Ectodermal cell (in vitro differentiated cells): Measurements from ENCODE around the gene GRIN3B.

Experiments
- H3K27ac ChIP-seq: 2 replicates; pipeline ENCODE4 v1.7.0; 2013; ENCODE audit warnings: mild to moderate bottlenecking, low read depth, low read length; ENCODE audit not compliant: insufficient read depth, poor library complexity, severe bottlenecking
- H3K27me3 ChIP-seq: 2 replicates; pipeline ENCODE4 v1.7.0; 2013; ENCODE audit warnings: mild to moderate bottlenecking, low read length; ENCODE audit not compliant: insufficient read depth, control insufficient read depth, poor library complexity, severe bottlenecking
- H3K36me3 ChIP-seq: one replicate; pipeline ENCODE4 v1.7.0; 2013; ENCODE audit warnings: low read length; ENCODE audit not compliant: control insufficient read depth, insufficient read depth
- H3K4me1 ChIP-seq: one replicate; pipeline ENCODE4 v1.7.0; 2013; ENCODE audit warnings: low read length; ENCODE audit not compliant: control insufficient read depth, insufficient read depth
- H3K4me3 ChIP-seq: 2 replicates; pipeline ENCODE4 v1.7.0; 2013; ENCODE audit warnings: low read depth, low read length, control low read depth; ENCODE audit not compliant: insufficient read depth
- H3K9me3 ChIP-seq: 2 replicates; pipeline ENCODE4 v1.7.0; 2013; ENCODE audit warnings: mild to moderate bottlenecking, low read length, moderate library complexity; ENCODE audit not compliant: control insufficient read depth
- WGBS, 2 experiments: methylation state at CpG; one replicate each; pipeline ENCODE4 v1.1.7; 2013; ENCODE audit warnings: missing lambda C conversion rate in 2 of 2; 5-methylcytosine and 5-hydroxymethylcytosine counted together

Gene GRIN3B

GRCh38 chr19:979318-979741, 20.9 kb upstream of the GRIN3B start:
- no peak overlapping the region for H3K4me3 ChIP-seq
- H3K9me3 ChIP-seq: no peaks in the 10 kb centered on the region
- WGBS, 2 experiments: 81 to 84% methylated on average over 19 of the region's 19 CpGs
- no peak overlapping the region for H3K27ac ChIP-seq
- H3K27me3 ChIP-seq: no peaks in the 10 kb centered on the region
- peaks cover 14% of the 10 kb centered on the region for H3K4me1 ChIP-seq
- no peaks in the 10 kb centered on the region for H3K36me3 ChIP-seq

- H3K4me1 ChIP-seq: peaks cover 14% of the 10 kb centered on the region
- WGBS, 2 experiments: 31 to 32% methylated on average over 32 of the region's 32 CpGs
- H3K36me3 ChIP-seq: no peaks in the 10 kb centered on the region
- H3K27me3 ChIP-seq: no peaks in the 10 kb centered on the region
- no peaks in the 10 kb centered on the region for H3K9me3 ChIP-seq
- H3K27ac ChIP-seq: peak overlapping the region; percentile 83
- H3K4me3 ChIP-seq: peak overlapping the region; percentile 10
Measured at GRCh38 chr19:980133-980998, 19.9 kb upstream of the GRIN3B start.

GRCh38 chr19:982567-983170, 17.6 kb upstream of the GRIN3B start:
- 7% methylated on average over 46 of the region's 46 CpGs for WGBS, 2 experiments
- no peak overlapping the region for H3K27ac ChIP-seq
- no peaks in the 10 kb centered on the region for H3K27me3 ChIP-seq
- H3K4me3 ChIP-seq: no peak overlapping the region
- peaks cover 20% of the 10 kb centered on the region for H3K36me3 ChIP-seq
- H3K9me3 ChIP-seq: no peaks in the 10 kb centered on the region
- peaks cover 14% of the 10 kb centered on the region for H3K4me1 ChIP-seq

GRCh38 chr19:984165-984967, 15.9 kb upstream of the GRIN3B start, which contains the start of gene WDR18:
WDR18 (plus strand) TSS chr19:984345; CDS start chr19:984354, 9 bp downstream.
- 1% methylated on average over 78 of the region's 78 CpGs for WGBS, 2 experiments
- Histone ChIP-seq H3K36me3 (peaks cover 20% of the 10 kb centered on the region), H3K4me1 (peaks cover 11% of the 10 kb centered on the region), H3K27ac (peak within 1 kb of the TSS; percentile 76), H3K9me3 (no peaks in the 10 kb centered on the region), H3K4me3 (peak within 1 kb of the TSS; percentile 90), H3K27me3 (no peaks in the 10 kb centered on the region)

GRCh38 chr19:986083-986482, 14.1 kb upstream of the GRIN3B start:
- no peaks in the 10 kb centered on the region for H3K27me3 ChIP-seq
- H3K36me3 ChIP-seq: peaks cover 23% of the 10 kb centered on the region
- no peaks in the 10 kb centered on the region for H3K9me3 ChIP-seq
- H3K4me3 ChIP-seq: no peak overlapping the region
- WGBS, 2 experiments: 89% methylated on average over 14 of the region's 14 CpGs
- no peak overlapping the region for H3K27ac ChIP-seq
- H3K4me1 ChIP-seq: no peaks in the 10 kb centered on the region

GRCh38 chr19:988081-988480, 12.1 kb upstream of the GRIN3B start:
- H3K4me1 ChIP-seq: no peaks in the 10 kb centered on the region
- H3K27me3 ChIP-seq: no peaks in the 10 kb centered on the region
- H3K27ac ChIP-seq: no peak overlapping the region
- H3K4me3 ChIP-seq: no peak overlapping the region
- 76 to 77% methylated on average over 14 of the region's 14 CpGs for WGBS, 2 experiments
- peaks cover 31% of the 10 kb centered on the region for H3K36me3 ChIP-seq
- H3K9me3 ChIP-seq: no peaks in the 10 kb centered on the region

- 87 to 89% methylated on average over 15 of the region's 15 CpGs for WGBS, 2 experiments
- Histone ChIP-seq H3K27me3 (no peaks in the 10 kb centered on the region), H3K9me3 (no peaks in the 10 kb centered on the region), H3K27ac (no peak overlapping the region), H3K36me3 (peaks cover 31% of the 10 kb centered on the region), H3K4me1 (no peaks in the 10 kb centered on the region), H3K4me3 (no peak overlapping the region)
Measured at GRCh38 chr19:988510-988909, 11.7 kb upstream of the GRIN3B start.

- Histone ChIP-seq H3K27me3 (no peaks in the 10 kb centered on the region), H3K36me3 (peaks cover 31% of the 10 kb centered on the region), H3K4me1 (no peaks in the 10 kb centered on the region), H3K9me3 (no peaks in the 10 kb centered on the region), H3K4me3 (no peak overlapping the region), H3K27ac (no peak overlapping the region)
- WGBS, 2 experiments: 90% methylated on average over 25 of the region's 25 CpGs
Measured at GRCh38 chr19:989381-990081, 10.7 kb upstream of the GRIN3B start.

GRCh38 chr19:990119-990571, 10.1 kb upstream of the GRIN3B start:
- Histone ChIP-seq H3K4me3 (no peak overlapping the region), H3K27ac (no peak overlapping the region), H3K4me1 (no peaks in the 10 kb centered on the region), H3K9me3 (no peaks in the 10 kb centered on the region), H3K27me3 (no peaks in the 10 kb centered on the region), H3K36me3 (peaks cover 31% of the 10 kb centered on the region)
- WGBS, 2 experiments: 83 to 84% methylated on average over 27 of the region's 27 CpGs
